Mammary epithelial cell (primary cell): ENCODE results near the gene DPYSL5.

Source experiments
- EZH2 ChIP-seq: IDR thresholded peaks from 2 replicates; pipeline ENCODE4 v1.6.1; 2012; ENCODE audit warnings: low read length, inconsistent platforms, borderline replicate concordance
- TF ChIP-seq, protein P1 (sequence below), 2 donors: IDR thresholded peaks in 1 of 2; conservative IDR thresholded peaks in 1 of 2; 2 replicates each; pipeline ENCODE4 v1.5.1; 2011 to 2012; ENCODE audit warnings: inconsistent platforms in 2 of 2, low read length in 2 of 2, mild to moderate bottlenecking in 2 of 2, control low read depth in 1 of 2, low read depth in 1 of 2; ENCODE audit not compliant: insufficient read depth in 1 of 2; ENCODE audit errors: extremely low read depth in 1 of 2

DNA sequence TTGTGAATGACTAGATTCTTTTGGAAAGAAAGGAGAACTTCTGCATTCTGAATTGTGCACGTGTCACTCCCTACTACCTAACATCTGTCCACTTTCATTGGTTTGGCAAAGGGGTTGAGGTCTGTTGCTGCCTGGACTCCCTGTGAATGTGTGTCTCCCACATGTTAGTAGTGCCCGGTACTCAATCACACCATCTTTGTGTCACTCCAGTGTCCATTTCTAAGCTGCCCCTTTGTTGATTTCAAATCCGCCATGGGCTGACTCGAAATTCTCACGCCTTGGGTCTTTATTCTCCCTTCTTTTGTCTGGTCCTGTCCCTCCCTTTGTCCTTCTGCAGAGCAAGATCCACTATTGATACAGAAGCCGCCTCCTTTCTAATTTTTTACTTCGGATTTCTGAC, 7.5 kb downstream of the DPYSL5 start:
- TF ChIP-seq, protein P1, sequence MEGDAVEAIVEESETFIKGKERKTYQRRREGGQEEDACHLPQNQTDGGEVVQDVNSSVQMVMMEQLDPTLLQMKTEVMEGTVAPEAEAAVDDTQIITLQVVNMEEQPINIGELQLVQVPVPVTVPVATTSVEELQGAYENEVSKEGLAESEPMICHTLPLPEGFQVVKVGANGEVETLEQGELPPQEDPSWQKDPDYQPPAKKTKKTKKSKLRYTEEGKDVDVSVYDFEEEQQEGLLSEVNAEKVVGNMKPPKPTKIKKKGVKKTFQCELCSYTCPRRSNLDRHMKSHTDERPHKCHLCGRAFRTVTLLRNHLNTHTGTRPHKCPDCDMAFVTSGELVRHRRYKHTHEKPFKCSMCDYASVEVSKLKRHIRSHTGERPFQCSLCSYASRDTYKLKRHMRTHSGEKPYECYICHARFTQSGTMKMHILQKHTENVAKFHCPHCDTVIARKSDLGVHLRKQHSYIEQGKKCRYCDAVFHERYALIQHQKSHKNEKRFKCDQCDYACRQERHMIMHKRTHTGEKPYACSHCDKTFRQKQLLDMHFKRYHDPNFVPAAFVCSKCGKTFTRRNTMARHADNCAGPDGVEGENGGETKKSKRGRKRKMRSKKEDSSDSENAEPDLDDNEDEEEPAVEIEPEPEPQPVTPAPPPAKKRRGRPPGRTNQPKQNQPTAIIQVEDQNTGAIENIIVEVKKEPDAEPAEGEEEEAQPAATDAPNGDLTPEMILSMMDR (conservative IDR thresholded peaks at IDR 0.05 in 1 of 2, IDR thresholded peaks at IDR 0.05 in 1 of 2; ENCODE audit: extremely low read depth in 1 of 2, insufficient read depth in 1 of 2, low read depth in 1 of 2, low read length in 2 of 2), result no peak
- TF ChIP-seq EZH2, result no peak
